GM12878 (cell line): ENCODE data around the gene CLIC3. TPM values are rescaled to one million over a fixed set of nuclear protein-coding genes. Genes with fewer than 3 reads are reported as not detected.

Source experiments
- ATAC-seq: fragments of 200-7000 bp; cut with Tn5 transposase; 3 replicates; pipeline ENCODE4 v1.9.1; 2020; ENCODE audit warnings: mild to moderate bottlenecking, moderate library complexity
- BruUV-seq: library from RNA; stranded (reverse); fragments of 400-500 nt; replicated peaks from 2 replicates; lab custom pipeline; 2021; lab: Mats Ljungman, UMichigan
- CTCF ChIA-PET: fragments of 300-600 bp; sonication (Branson Sonifier 250); formaldehyde crosslinking; extraction: SDS; loops from one replicate; lab custom pipeline; 2021; ENCODE audit warnings: inconsistent platforms; lab: Yijun Ruan, JAX
- POLR2A ChIA-PET: fragments of 350-600 bp; formaldehyde crosslinking; extraction: SDS; loops from one replicate; lab custom pipeline; 2021; ENCODE audit warnings: inconsistent platforms; lab: Charles Lee
- RAD21 ChIA-PET: fragments of 300-600 bp; sonication (Branson Sonifier 250); formaldehyde crosslinking; loops from one replicate; lab custom pipeline; 2023; ENCODE audit warnings: antibody characterized with exemption; ENCODE audit not compliant: unreplicated experiment; lab: Charles Lee
- SMC1A ChIA-PET: fragments of 300-600 bp; sonication (Branson Sonifier 250); formaldehyde crosslinking; loops from one replicate; lab custom pipeline; 2023; ENCODE audit not compliant: unreplicated experiment, uncharacterized antibody; lab: Charles Lee
- DNase-seq: peaks from one replicate; pipeline ENCODE4 v3.0.0-alpha.2; 2011; ENCODE audit warnings: low read depth, low spot score
- FAIRE-seq: peaks from 3 replicates; lab custom pipeline; 2011; peaks lifted over from hg19 to GRCh38; lab: Jason Lieb, UNC
- H2AFZ ChIP-seq: 2 replicates; pipeline ENCODE4 v1.6.0; 2011; ENCODE audit warnings: low read depth, low read length, control low read depth; ENCODE audit not compliant: control insufficient read depth
- H3K27ac ChIP-seq: 2 replicates; pipeline ENCODE4 v1.5.1; 2011; ENCODE audit warnings: control low read depth; ENCODE audit not compliant: control insufficient read depth, insufficient read depth
- H3K27me3 ChIP-seq, 2 experiments: replicated peaks in 1 of 2; 2 replicates each; pipeline versions ENCODE4 v1.6.0 to v1.6.1; 2011; ENCODE audit warnings: low read length in 1 of 2; ENCODE audit not compliant: control insufficient read depth in 2 of 2, insufficient read depth in 2 of 2
- H3K36me3 ChIP-seq, 2 experiments: 2 replicates each; pipeline ENCODE4 v1.5.1; 2011; ENCODE audit warnings: low read length in 1 of 2; ENCODE audit not compliant: control insufficient read depth in 2 of 2, insufficient read depth in 2 of 2
- H3K4me1 ChIP-seq: 2 replicates; pipeline ENCODE4 v1.6.1; 2011; ENCODE audit warnings: mild to moderate bottlenecking, low read length, moderate library complexity, mixed read lengths; ENCODE audit not compliant: control insufficient read depth, insufficient read depth
- H3K4me2 ChIP-seq: 2 replicates; pipeline ENCODE4 v1.6.0; 2011; ENCODE audit warnings: control low read depth; ENCODE audit not compliant: control insufficient read depth, insufficient read depth
- H3K4me3 ChIP-seq: fragments of 200-600 bp; sonication (generic); 2 replicates; pipeline ENCODE4 v1.5.1; 2016
- H3K79me2 ChIP-seq: 2 replicates; pipeline ENCODE4 v1.6.0; 2011; ENCODE audit warnings: low read length; ENCODE audit not compliant: control insufficient read depth, insufficient read depth
- H3K9ac ChIP-seq: 2 replicates; pipeline ENCODE4 v1.8.0; 2011; ENCODE audit warnings: low read length, control low read depth, mixed read lengths; ENCODE audit not compliant: control insufficient read depth, insufficient read depth
- H3K9me3 ChIP-seq: replicated peaks from 3 replicates; pipeline ENCODE4 v1.5.1; 2011; ENCODE audit warnings: mild to moderate bottlenecking, low read length; ENCODE audit not compliant: control insufficient read depth, insufficient read depth
- H4K20me1 ChIP-seq: 2 replicates; pipeline ENCODE4 v1.6.0; 2011; ENCODE audit not compliant: control insufficient read depth, insufficient read depth
- ATF3 ChIP-seq: IDR thresholded peaks from 2 replicates; pipeline ENCODE4 v1.6.1; 2011; ENCODE audit warnings: low read depth, mild to moderate bottlenecking, low read length, moderate library complexity, borderline replicate concordance; ENCODE audit errors: extremely low read depth
- EGR1 ChIP-seq, 2 experiments: IDR thresholded peaks; 1 replicate in 1 of 2; 2 replicates in 1 of 2; pipeline ENCODE4 v1.6.1; 2011 to 2012; ENCODE audit warnings: low read depth in 2 of 2, low read length in 2 of 2, borderline replicate concordance in 1 of 2, mild to moderate bottlenecking in 1 of 2, moderate library complexity in 1 of 2
- MXI1 ChIP-seq: fragments of 150-350 bp; IDR thresholded peaks from 2 replicates; pipeline ENCODE4 v1.6.1; 2011; ENCODE audit warnings: low read depth, mild to moderate bottlenecking, inconsistent platforms, low read length, improper control_type of control experiment
- MYB ChIP-seq: fragments of 150-350 bp; IDR thresholded peaks from 2 replicates; pipeline ENCODE4 v1.6.1; 2014; ENCODE audit warnings: mild to moderate bottlenecking, low read depth, low read length, borderline replicate concordance
- PKNOX1 ChIP-seq: fragments of 450-650 bp; IDR thresholded peaks from 2 replicates; pipeline ENCODE4 v1.6.1; 2016; ENCODE audit warnings: mild to moderate bottlenecking
- POLR2AphosphoS5 ChIP-seq: IDR thresholded peaks from 2 replicates; pipeline ENCODE4 v1.6.1; 2011; ENCODE audit warnings: mild to moderate bottlenecking, low read length, inconsistent platforms
- TARDBP ChIP-seq: IDR thresholded peaks from 2 replicates; pipeline ENCODE4 v1.6.1; 2016; ENCODE audit warnings: borderline replicate concordance
- TCF7 ChIP-seq: IDR thresholded peaks from 2 replicates; pipeline ENCODE4 v1.6.1; 2014; ENCODE audit warnings: antibody characterized with exemption, borderline replicate concordance
- YY1 ChIP-seq: IDR thresholded peaks from 2 replicates; pipeline ENCODE4 v1.6.1; 2011; ENCODE audit warnings: low read depth, mild to moderate bottlenecking, low read length
- ZZZ3 ChIP-seq: IDR thresholded peaks from 2 replicates; pipeline ENCODE4 v1.6.1; 2011; ENCODE audit warnings: low read depth; ENCODE audit not compliant: control insufficient read depth, insufficient read length
- WGBS: methylation state at CpG from one replicate; pipeline ENCODE4 v1.1.6; 2016; ENCODE audit warnings: low lambda C conversion rate; ENCODE audit not compliant: insufficient replicate concordance, insufficient coverage; ENCODE audit errors: missing lambda C conversion rate; 5-methylcytosine and 5-hydroxymethylcytosine counted together
- in situ Hi-C: fragments of 300-500 bp; cut with MboI; formaldehyde crosslinking; loops from 9 replicates; pipeline ENCODE4 v1.14.3; 2018; ENCODE audit warnings: mixed read lengths
- intact Hi-C: fragments of 100-400 bp; cut with micrococcal nuclease; formaldehyde crosslinking; loops from one replicate; pipeline ENCODE4 v1.14.2; 2022; ENCODE audit not compliant: unreplicated experiment
- polyA plus RNA-seq, 11 experiments: library from polyadenylated mRNA; depleted of rRNA in 4 of 11; unstranded in 6 of 11; stranded (reverse) in 5 of 11; fragments of >200 nt; fragmentation: Nextera tagmentation in 4 of 11; fragmentation: Illumina TruSeq in 1 of 11; extraction: Ambion mirVana in 4 of 11; extraction: Trizol in 1 of 11; gene quantifications; 1 replicate in 1 of 11; 2 replicates in 10 of 11; pipeline versions ENCODE4 v1.2.1 to v1.2.3, GENCODE V29; 2011 to 2016; ENCODE audit warnings: inconsistent platforms in 2 of 11, missing spikeins in 2 of 11, low read depth in 1 of 11
- total RNA-seq, 4 experiments: library from RNA; depleted of rRNA in 3 of 4; stranded (reverse); fragments of >200 nt in 3 of 4; fragmentation: Illumina TruSeq in 1 of 4; extraction: Trizol in 1 of 4; gene quantifications; 2 replicates each; pipeline versions ENCODE4 v1.2.1 to v1.2.3, GENCODE V29; 2013 to 2021

The CLIC3 gene
- total and polyA plus RNA-seq, 10 of the 15 experiments (the other 5 are each of a cell fraction or from before 2014, with no cell fraction given): 0.31 TPM; not detected in 9

GRCh38 chr9:137037483-137037882, 41.1 kb upstream of the CLIC3 start:
- Histone ChIP-seq H4K20me1 (no peaks in the 10 kb centered on the region), H3K27ac (no peak overlapping the region), H3K79me2 (no peaks in the 10 kb centered on the region), H3K4me2 (no peak overlapping the region), H3K4me1 (peaks cover 16% of the 10 kb centered on the region), H3K4me3 (no peak overlapping the region), H2AFZ (no peak overlapping the region)
- 59% methylated on average over 10 of the region's 10 CpGs for WGBS
- ChIA-PET SMC1A (interaction anchor here (1.5 kb wide), 1 partner anchor 249 kb away, joined by 3 read pairs; no protein-coding TSS in a partner anchor), POLR2A (interaction anchor here (0.6 kb wide), 1 partner anchor 22 kb away, joined by 3 read pairs; no protein-coding TSS in a partner anchor)
- BruUV-seq: no TSS peak
- intact Hi-C loops: loop anchor here (5.0 kb wide), 1 partner anchor 190 kb away; the partner anchor contains the start of gene PHPT1
- TF ChIP-seq MYB (no peak), MXI1 (no peak), ATF3 (no peak), TCF7 (no peak), TARDBP (no peak), YY1 (no peak), PKNOX1 (no peak), POLR2AphosphoS5 (no peak), ZZZ3 (no peak), EGR1 (IDR thresholded peaks at IDR 0.05; ENCODE audit: borderline replicate concordance in 1 of 2, low read depth in 2 of 2, low read length in 2 of 2) (no peak)
- TF ChIP-seq, all 136 proteins: peak for 0
- in situ Hi-C loops: loop anchor here (5.0 kb wide), 2 partner anchors 90 to 240 kb away; partner anchors contain the start of genes C8G and CCDC183
- Histone ChIP-seq H3K36me3 (no peaks in the 10 kb centered on the region), H3K9me3 (no peaks in the 10 kb centered on the region), H3K9ac (no peak overlapping the region), H3K27me3 (no peaks in the 10 kb centered on the region)
- RAD21 ChIA-PET: interaction anchor here (3.8 kb wide), 1 partner anchor 90 kb away, joined by 109 read pairs; no protein-coding TSS in a partner anchor
- CTCF ChIA-PET: interaction anchor here (1.0 to 4.4 kb wide), 6 partner anchors 9 to 218 kb away, joined by 3 to 163 read pairs (median 6); partner anchors contain the start of gene NPDC1
- ATAC-seq: no peak
- no peak for FAIRE-seq
- DNase-seq: no peak
